ENCODE measurements around the gene MRPS7.
A peak's percentile ranks its signal among the peaks of the same experiment; 100 is the strongest.
"Not testable (repeated sequence)": the region's sequence is repeated elsewhere in the genome, so short reads cannot be mapped to it uniquely, and the experiment has no call there.

Gene MRPS7

DNA sequence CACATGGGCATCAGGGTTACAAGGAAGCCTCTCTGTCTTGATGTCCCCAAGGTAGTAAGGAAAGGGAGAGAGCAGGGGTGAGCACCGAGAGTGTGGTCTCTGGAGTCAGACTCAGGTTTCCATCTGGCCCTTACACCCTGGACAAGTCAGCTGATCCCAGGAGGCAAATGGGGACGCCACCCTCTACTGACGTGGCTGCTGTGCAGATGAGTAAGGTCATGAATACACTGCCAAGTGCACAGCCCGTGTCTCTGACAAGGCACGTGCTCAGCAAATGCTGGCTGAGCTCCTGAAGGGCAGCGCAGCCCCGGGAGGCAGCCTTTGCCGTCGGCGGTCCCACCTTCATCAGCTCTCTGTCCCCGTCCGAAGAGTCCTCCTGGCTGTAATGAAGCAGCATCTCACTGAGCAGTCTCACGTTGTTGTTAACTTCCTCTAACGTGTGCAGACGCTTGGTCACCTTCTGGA lies 19.7 kb upstream of the MRPS7 start:
- no peak for FAIRE-seq
- no peak for DNase-seq (ENCODE audit: insufficient read length, low spot score)
- TF ChIP-seq POLR2AphosphoS5 (IDR thresholded peaks at IDR 0.05; ENCODE audit: low read depth, low read length) (no peak), PAX5 (IDR thresholded peaks at IDR 0.05; ENCODE audit: insufficient read depth, low read length, severe bottlenecking) (no peak), POU2F2 (IDR thresholded peaks at IDR 0.05; ENCODE audit: low read depth, low read length) (no peak), TAF1 (IDR thresholded peaks at IDR 0.05; ENCODE audit: low read depth, low read length) (no peak), POLR2A (IDR thresholded peaks at IDR 0.05; ENCODE audit: low read depth, low read length) (no peak), SPI1 (IDR thresholded peaks at IDR 0.05; ENCODE audit: low read depth, low read length) (no peak)

DNA sequence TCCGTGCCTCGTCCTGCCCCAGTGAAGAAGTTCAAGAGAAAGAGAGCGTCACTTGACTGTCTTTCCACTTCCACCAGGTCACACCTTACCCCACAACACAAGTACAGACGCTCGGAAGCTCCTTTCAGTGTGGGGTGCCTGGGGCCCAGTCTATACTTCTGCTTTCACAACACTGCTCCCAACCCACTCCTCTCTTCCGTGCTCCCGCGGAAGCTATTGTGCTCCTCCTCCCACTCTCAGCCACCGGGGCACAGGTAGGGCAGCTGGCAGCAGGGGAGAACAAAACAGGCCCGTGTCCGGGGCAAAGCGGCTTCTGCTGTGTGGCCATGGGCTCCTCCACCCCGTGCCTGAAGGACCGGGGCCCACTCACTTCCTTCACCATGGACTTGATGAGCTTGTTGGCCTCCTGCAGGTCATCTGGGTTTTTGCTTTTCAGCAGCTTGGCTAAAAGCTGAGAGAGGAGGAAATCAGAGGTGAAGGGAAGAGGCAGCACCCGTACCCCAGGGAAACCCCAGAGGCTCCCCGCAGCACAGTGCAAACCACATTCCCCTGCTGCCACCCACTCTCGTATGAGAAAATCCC lies 19.1 kb upstream of the MRPS7 start:
- no peak for TF ChIP-seq POU2F2 (IDR thresholded peaks at IDR 0.05; ENCODE audit: low read depth, low read length)
- no peak for TF ChIP-seq POLR2AphosphoS5 (IDR thresholded peaks at IDR 0.05; ENCODE audit: low read depth, low read length)
- TF ChIP-seq POLR2A (IDR thresholded peaks at IDR 0.05; ENCODE audit: low read depth, low read length): no peak
- no peak for TF ChIP-seq TAF1 (IDR thresholded peaks at IDR 0.05; ENCODE audit: low read depth, low read length)
- TF ChIP-seq PAX5 (IDR thresholded peaks at IDR 0.05; ENCODE audit: insufficient read depth, low read length, severe bottlenecking): no peak
- no peak for TF ChIP-seq SPI1 (IDR thresholded peaks at IDR 0.05; ENCODE audit: low read depth, low read length)
- FAIRE-seq (no peak), DNase-seq (ENCODE audit: insufficient read length, low spot score) (no peak)

DNA sequence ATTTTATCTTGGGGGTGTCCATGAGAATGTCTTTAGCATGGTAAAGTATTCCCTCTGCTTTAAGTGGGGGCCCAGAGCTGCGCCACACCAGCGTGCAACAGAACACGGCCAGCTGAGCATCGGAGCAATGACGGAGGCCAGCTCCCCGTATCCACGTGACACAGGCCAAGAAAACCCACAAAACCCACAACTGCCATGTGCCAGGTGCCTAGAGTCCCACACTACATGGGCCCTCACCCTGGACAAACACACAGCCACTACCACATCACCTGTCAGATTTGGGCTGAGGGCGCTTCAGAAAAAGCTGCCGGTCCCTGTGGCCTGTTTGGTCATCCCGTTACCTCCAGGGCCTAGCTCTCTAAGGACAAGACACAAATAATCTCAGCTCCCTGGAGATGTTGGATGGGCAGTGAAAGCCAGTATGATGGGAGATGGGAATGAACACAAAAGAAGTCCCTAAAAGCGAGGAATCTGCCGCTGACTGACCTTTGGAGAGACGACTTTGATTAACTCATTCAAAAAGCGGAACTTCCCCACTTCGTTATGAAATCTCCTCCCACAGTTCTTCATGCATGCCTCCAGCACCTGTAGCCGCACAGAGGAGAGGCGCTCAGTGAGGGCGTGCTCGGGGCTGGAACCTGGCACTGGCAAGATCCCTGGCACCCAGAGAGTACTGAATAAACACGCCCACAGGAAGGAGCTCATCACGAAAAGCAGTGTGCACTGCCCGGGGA lies 17.4 kb upstream of the MRPS7 start:
- DNase-seq (ENCODE audit: insufficient read length, low spot score) (no peak), FAIRE-seq (peak; percentile 72)
- TF ChIP-seq SPI1 (IDR thresholded peaks at IDR 0.05; ENCODE audit: low read depth, low read length) (peak; percentile 60), TAF1 (IDR thresholded peaks at IDR 0.05; ENCODE audit: low read depth, low read length) (no peak)

DNA sequence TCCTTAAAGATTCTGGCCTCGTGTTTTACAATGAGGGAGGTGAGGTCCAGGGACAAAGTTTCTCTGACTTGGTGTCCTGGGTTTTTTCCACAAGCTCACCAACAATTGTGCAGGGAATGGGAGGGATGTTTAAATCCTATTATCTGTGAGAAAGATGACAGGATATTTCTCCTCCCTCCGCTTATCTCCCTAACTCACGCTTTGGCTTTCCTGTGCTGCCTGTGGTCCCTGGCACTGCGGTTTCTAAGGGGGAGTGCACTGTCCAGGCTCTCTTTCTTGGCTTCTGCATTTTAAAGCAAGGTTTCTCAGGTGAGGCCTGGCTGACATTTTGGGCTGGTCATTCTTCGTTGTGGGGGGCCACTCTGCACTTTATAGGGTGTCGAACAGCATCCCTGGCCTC lies 16.7 kb upstream of the MRPS7 start:
- DNase-seq (ENCODE audit: insufficient read length, low spot score): no peak
- no peak for TF ChIP-seq POU2F2 (IDR thresholded peaks at IDR 0.05; ENCODE audit: low read depth, low read length)
- no peak for TF ChIP-seq SPI1 (IDR thresholded peaks at IDR 0.05; ENCODE audit: low read depth, low read length)
- TF ChIP-seq POLR2AphosphoS5 (IDR thresholded peaks at IDR 0.05; ENCODE audit: low read depth, low read length): no peak
- no peak for TF ChIP-seq POLR2A (IDR thresholded peaks at IDR 0.05; ENCODE audit: low read depth, low read length)
- no peak for TF ChIP-seq PAX5 (IDR thresholded peaks at IDR 0.05; ENCODE audit: insufficient read depth, low read length, severe bottlenecking)
- no peak for TF ChIP-seq TAF1 (IDR thresholded peaks at IDR 0.05; ENCODE audit: low read depth, low read length)
- no peak for FAIRE-seq

DNA sequence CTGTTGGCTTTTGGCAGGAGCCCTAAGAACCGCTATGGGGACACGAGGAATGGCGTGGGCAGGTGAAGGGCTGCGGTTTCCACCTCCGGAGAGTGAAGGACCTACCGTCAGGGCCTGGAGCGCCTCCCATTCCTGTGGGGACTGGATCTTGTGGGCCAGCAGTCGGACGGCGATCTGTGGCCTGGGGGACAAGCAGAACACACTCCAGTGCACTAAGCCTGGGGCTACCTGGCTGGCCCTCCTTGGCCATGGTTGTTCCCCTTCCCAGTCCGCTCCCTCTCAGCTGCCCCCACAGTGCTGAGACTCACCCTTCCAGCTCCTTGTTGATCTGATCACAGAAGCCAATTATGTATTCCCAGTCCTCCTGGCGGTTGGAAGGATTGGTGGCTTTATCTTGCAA lies 15.3 kb upstream of the MRPS7 start:
- DNase-seq (ENCODE audit: insufficient read length, low spot score) (no peak), FAIRE-seq (no peak)
- TF ChIP-seq TAF1 (IDR thresholded peaks at IDR 0.05; ENCODE audit: low read depth, low read length) (no peak), PAX5 (IDR thresholded peaks at IDR 0.05; ENCODE audit: insufficient read depth, low read length, severe bottlenecking) (no peak), POLR2AphosphoS5 (IDR thresholded peaks at IDR 0.05; ENCODE audit: low read depth, low read length) (no peak), SPI1 (IDR thresholded peaks at IDR 0.05; ENCODE audit: low read depth, low read length) (no peak), POU2F2 (IDR thresholded peaks at IDR 0.05; ENCODE audit: low read depth, low read length) (no peak), POLR2A (IDR thresholded peaks at IDR 0.05; ENCODE audit: low read depth, low read length) (no peak)

DNA sequence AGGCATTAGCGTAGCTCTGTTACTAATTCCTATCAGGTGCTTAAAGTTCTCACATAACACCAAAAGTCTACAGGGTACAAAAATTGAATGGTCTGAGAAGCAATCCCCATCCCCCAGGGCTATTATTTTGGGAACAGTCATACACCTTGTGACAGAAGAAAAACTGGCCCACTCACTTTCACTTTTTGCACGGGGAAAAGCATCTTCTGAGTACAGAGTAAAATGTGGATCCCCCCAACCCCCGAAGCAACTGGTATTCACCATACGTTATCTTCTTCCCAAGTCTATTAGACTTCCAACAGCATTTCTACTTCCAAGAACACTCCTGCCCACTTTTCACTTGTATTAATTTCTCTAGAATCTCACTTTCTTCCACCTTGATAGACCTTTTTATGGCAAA lies 12.1 kb upstream of the MRPS7 start:
- FAIRE-seq: peak; percentile 23
- no peak for DNase-seq (ENCODE audit: insufficient read length, low spot score)
- TF ChIP-seq POLR2AphosphoS5 (IDR thresholded peaks at IDR 0.05; ENCODE audit: low read depth, low read length): no peak
- TF ChIP-seq POU2F2 (IDR thresholded peaks at IDR 0.05; ENCODE audit: low read depth, low read length): no peak
- no peak for TF ChIP-seq PAX5 (IDR thresholded peaks at IDR 0.05; ENCODE audit: insufficient read depth, low read length, severe bottlenecking)
- TF ChIP-seq TAF1 (IDR thresholded peaks at IDR 0.05; ENCODE audit: low read depth, low read length): no peak
- TF ChIP-seq SPI1 (IDR thresholded peaks at IDR 0.05; ENCODE audit: low read depth, low read length): no peak
- no peak for TF ChIP-seq POLR2A (IDR thresholded peaks at IDR 0.05; ENCODE audit: low read depth, low read length)

DNA sequence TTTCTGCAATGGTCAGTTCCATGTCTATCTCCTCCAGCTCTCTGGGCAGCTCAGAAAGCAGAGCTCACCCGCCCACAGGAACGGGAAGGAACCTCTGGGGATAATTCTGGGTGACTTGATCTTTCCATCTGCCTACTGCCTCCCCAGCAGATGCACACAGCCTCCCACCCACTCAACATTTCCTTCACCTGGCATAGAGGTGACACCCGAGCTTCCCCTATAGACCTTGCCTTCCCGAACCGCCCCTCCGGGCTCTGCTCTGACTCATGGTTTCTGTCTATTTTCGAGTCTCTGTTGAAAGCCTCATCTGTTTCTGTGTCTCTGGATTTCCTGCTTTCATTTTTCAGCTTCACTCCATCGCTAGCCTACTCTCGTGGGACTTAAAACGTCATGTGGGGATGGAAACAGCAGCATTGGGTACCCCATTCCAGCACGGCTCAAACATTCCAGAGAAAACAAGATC lies 11.6 kb upstream of the MRPS7 start:
- no peak; the same call in 1 of the 2 replicates for TF ChIP-seq POLR2AphosphoS5 (IDR thresholded peaks at IDR 0.05; ENCODE audit: low read depth, low read length)
- TF ChIP-seq SPI1 (IDR thresholded peaks at IDR 0.05; ENCODE audit: low read depth, low read length): no peak
- no peak for TF ChIP-seq POU2F2 (IDR thresholded peaks at IDR 0.05; ENCODE audit: low read depth, low read length)
- TF ChIP-seq POLR2A (IDR thresholded peaks at IDR 0.05; ENCODE audit: low read depth, low read length): no peak
- TF ChIP-seq TAF1 (IDR thresholded peaks at IDR 0.05; ENCODE audit: low read depth, low read length): no peak
- TF ChIP-seq PAX5 (IDR thresholded peaks at IDR 0.05; ENCODE audit: insufficient read depth, low read length, severe bottlenecking): no peak
- DNase-seq (ENCODE audit: insufficient read length, low spot score) (peak; percentile 71), FAIRE-seq (peak; percentile 72)

DNA sequence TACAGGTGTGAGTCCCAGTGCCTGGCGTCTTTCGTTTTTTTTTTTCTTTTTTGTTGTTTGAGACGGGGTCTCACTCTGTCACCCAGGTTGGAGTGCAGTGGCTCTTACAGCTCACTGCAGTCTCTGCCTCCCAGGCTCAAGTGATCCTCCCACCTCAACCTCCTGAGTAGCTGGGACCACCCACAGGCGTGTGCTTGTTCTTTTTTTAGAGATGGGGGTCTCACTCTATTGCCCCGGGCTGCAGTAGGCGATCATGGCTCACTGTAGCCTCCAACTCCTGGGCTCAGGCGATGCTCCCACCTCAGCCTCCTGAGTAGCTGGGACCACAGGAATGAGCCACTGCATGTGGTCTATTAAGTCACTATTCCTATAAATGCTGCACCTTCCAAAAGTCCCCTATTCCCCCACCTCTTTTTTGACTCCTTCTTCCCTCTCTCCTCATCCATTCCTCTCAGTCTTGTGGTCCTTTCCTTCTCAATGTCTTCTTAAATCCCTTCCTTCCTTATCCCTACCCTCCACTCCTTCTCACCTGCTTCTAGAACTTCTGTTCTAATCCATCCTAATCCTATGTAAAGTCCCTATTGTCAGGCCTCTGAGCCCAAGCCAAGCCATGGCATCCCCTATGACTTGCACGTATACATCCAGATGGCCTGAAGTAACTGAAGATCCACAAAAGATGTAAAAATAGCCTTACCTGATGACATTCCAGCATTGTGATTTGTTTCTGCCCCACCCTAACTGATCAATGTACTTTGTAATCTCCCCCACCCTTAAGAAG lies 9.5 kb upstream of the MRPS7 start:
- no peak for FAIRE-seq
- no peak for DNase-seq (ENCODE audit: insufficient read length, low spot score)
- TF ChIP-seq TAF1 (IDR thresholded peaks at IDR 0.05; ENCODE audit: low read depth, low read length): no peak
- no peak for TF ChIP-seq POLR2AphosphoS5 (IDR thresholded peaks at IDR 0.05; ENCODE audit: low read depth, low read length)
- TF ChIP-seq POLR2A (IDR thresholded peaks at IDR 0.05; ENCODE audit: low read depth, low read length): no peak
- TF ChIP-seq SPI1 (IDR thresholded peaks at IDR 0.05; ENCODE audit: low read depth, low read length): no peak
- no peak for TF ChIP-seq POU2F2 (IDR thresholded peaks at IDR 0.05; ENCODE audit: low read depth, low read length)
- no peak for TF ChIP-seq PAX5 (IDR thresholded peaks at IDR 0.05; ENCODE audit: insufficient read depth, low read length, severe bottlenecking)

DNA sequence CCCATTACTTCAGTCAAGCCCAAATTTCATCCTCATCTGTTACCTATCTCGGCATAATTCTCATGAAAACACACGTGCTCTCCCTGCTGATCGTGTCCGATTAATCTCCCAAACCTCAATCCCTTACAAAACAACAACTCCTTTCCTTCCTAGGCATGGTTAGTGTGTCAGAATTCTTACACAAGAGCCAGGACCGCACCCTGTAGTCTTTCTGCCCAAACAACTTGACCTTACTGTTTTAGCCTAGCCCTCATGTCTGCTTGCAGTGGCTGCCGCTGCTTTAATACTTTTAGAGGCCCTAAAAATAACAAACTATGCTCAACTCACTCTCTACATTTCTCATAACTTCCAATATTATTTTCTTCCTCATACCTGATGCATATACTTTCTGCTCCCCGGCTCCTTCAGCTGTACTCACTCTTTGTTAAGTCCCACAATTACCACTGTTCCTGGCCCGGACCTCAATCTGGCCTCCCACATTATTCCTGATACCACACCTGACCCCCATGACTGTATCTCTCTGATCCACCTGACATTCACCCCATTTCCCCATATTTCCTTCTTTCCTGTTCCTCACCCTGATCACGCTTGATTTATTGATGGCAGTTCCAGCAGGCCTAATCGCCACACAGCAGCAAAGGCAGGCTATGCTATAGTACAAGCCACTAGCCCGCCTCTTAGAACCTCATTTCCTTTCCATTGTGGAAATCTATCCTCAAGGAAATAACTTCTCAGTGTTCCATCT lies 5.6 kb upstream of the MRPS7 start:
- not testable (repeated sequence) for FAIRE-seq; DNase-seq (ENCODE audit: insufficient read length, low spot score)

DNA sequence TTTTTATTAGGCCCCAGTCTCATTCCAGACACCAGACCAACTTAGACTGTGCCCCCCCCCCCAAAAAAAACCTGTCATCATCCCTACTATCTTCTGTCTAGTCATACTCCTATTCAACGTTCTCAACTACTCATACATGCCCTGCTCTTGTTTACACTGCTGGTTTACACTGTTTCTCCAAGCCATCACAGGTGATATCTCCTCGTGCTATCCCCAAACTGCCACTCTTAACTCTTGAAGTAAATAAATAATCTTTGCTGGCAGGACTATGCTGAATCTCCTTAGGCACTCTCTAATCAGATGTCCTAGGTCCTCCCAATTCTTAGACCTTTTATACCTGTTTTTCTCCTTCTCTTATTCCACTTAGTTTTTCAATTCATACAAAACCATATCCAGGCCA lies 4.5 kb upstream of the MRPS7 start:
- FAIRE-seq: not testable (repeated sequence)

More for the DNA sequence above, 4.5 kb upstream of the MRPS7 start:
- DNase-seq (ENCODE audit: insufficient read length, low spot score): not testable (repeated sequence)
